Effector memory CD8-positive, alpha-beta T cell (primary cell): ENCODE data around the gene THNSL1.

ENCODE experiments used
- ATAC-seq: fragments of 150-1000 bp; cut with Tn5 transposase; replicated peaks from 2 replicates; pipeline ENCODE4 v1.10.0; 2021; ENCODE audit warnings: mild to moderate bottlenecking, moderate library complexity
- DNase-seq, 3 experiments: peaks; one replicate each; pipeline ENCODE4 v3.0.0; 2021
- H3K27ac Mint-ChIP-seq, 2 donors: one replicate each; pipeline ENCODE4 v1.8.0; 2022; ENCODE audit warnings: mild to moderate bottlenecking in 2 of 2, mixed read lengths in 2 of 2, moderate library complexity in 2 of 2
- H3K27me3 Mint-ChIP-seq, 2 donors: one replicate each; pipeline ENCODE4 v1.8.0; 2022; ENCODE audit warnings: mixed read lengths in 2 of 2
- H3K36me3 Mint-ChIP-seq: one replicate; pipeline ENCODE4 v1.8.0; 2022; ENCODE audit warnings: mild to moderate bottlenecking, moderate library complexity, mixed read lengths; ENCODE audit not compliant: insufficient read depth
- H3K4me1 Mint-ChIP-seq, 2 donors: one replicate each; pipeline ENCODE4 v1.8.0; 2022; ENCODE audit warnings: low read depth in 2 of 2, mixed read lengths in 2 of 2
- H3K4me3 Mint-ChIP-seq, 2 donors: one replicate each; pipeline ENCODE4 v1.8.0; 2022; ENCODE audit warnings: mild to moderate bottlenecking in 2 of 2, mixed read lengths in 2 of 2, moderate library complexity in 2 of 2
- H3K9me3 Mint-ChIP-seq, 2 donors: one replicate each; pipeline ENCODE4 v1.8.0; 2022; ENCODE audit warnings: mixed read lengths in 2 of 2

Gene THNSL1

GRCh38 chr10:25072786-25073185, 56.4 kb downstream of the THNSL1 start:
- H3K4me3 Mint-ChIP-seq, result no peak overlapping the region
- no peaks in the 10 kb centered on the region for H3K36me3 Mint-ChIP-seq

GRCh38 chr10:25075825-25076224, 59.4 kb downstream of the THNSL1 start:
- H3K9me3 Mint-ChIP-seq, result no peaks in the 10 kb centered on the region
- peaks cover under 1 to 1% of the 10 kb centered on the region in 2 donors for H3K4me1 Mint-ChIP-seq
- DNase-seq, result no peak
- no peak for ATAC-seq
- no peaks in the 10 kb centered on the region for H3K36me3 Mint-ChIP-seq
- H3K27me3 Mint-ChIP-seq, result peaks cover 0 to 31% of the 10 kb centered on the region in 2 donors
- no peak overlapping the region for H3K4me3 Mint-ChIP-seq
- no peak overlapping the region for H3K27ac Mint-ChIP-seq

More at GRCh38 chr10:25072786-25073185, 56.4 kb downstream of the THNSL1 start:
- Mint-ChIP-seq H3K27me3 (peaks cover 16 to 41% of the 10 kb centered on the region in 2 donors), H3K4me1 (no peaks in the 10 kb centered on the region), H3K9me3 (no peaks in the 10 kb centered on the region), H3K27ac (no peak overlapping the region)
- ATAC-seq (no peak), DNase-seq (no peak)
